Body of pancreas (tissue), 4 donors: Measurements from ENCODE around the gene KRT81.

Source experiments
- POLR2A ChIP-seq, 3 donors: fragments of 450-650 bp; IDR thresholded peaks; one replicate each; pipeline ENCODE4 v1.6.1; 2016; ENCODE audit warnings: antibody characterized with exemption in 3 of 3, mild to moderate bottlenecking in 2 of 3
- TF ChIP-seq, protein P1 (sequence below), 7 experiments: fragments of 450-650 bp in 4 of 7; fragments of 200-600 bp in 3 of 7; sonication (generic) in 3 of 7; IDR thresholded peaks; one replicate each; pipeline ENCODE4 v1.5.1; 2016 to 2019; ENCODE audit warnings: antibody characterized with exemption in 7 of 7

DNA sequence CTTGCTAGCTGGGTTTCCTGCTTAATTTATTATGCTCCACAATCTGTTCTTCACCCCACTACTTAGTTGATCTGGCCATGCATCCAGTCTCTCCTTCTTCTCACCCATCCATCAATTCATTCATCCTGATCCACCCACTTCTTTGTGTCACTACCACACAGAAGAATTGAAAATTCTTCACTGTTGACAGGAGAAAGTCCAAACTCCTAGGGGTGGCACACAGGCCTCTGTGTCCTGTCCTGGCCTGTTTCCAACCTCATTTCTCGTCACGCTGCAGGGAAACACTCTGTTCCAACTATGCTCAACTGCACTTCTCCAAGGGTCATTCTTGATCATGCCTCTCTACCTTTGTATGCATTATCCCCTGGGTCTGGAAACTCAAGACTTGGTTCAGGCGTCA is 40.5 kb upstream of the KRT81 start:
- TF ChIP-seq, protein P1, sequence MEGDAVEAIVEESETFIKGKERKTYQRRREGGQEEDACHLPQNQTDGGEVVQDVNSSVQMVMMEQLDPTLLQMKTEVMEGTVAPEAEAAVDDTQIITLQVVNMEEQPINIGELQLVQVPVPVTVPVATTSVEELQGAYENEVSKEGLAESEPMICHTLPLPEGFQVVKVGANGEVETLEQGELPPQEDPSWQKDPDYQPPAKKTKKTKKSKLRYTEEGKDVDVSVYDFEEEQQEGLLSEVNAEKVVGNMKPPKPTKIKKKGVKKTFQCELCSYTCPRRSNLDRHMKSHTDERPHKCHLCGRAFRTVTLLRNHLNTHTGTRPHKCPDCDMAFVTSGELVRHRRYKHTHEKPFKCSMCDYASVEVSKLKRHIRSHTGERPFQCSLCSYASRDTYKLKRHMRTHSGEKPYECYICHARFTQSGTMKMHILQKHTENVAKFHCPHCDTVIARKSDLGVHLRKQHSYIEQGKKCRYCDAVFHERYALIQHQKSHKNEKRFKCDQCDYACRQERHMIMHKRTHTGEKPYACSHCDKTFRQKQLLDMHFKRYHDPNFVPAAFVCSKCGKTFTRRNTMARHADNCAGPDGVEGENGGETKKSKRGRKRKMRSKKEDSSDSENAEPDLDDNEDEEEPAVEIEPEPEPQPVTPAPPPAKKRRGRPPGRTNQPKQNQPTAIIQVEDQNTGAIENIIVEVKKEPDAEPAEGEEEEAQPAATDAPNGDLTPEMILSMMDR (IDR thresholded peaks at IDR 0.05) = no peak
- no peak for TF ChIP-seq POLR2A (IDR thresholded peaks at IDR 0.05)
